A549 (cell line): ENCODE measurements around the gene GRIK4.

Source experiments
- BHLHE40 ChIP-seq: IDR thresholded peaks from 2 replicates; pipeline ENCODE4 v1.6.1; 2012; ENCODE audit warnings: low read depth, low read length, inconsistent platforms
- CBX8 ChIP-seq: fragments of 200-600 bp; sonication (generic); IDR thresholded peaks from 2 replicates; pipeline ENCODE4 v1.6.1; 2016
- CEBPB ChIP-seq, 2 experiments: fragments of >200 bp in 1 of 2; sonication (Bioruptor Twin) in 1 of 2; formaldehyde crosslinking in 1 of 2; IDR thresholded peaks; 2 replicates each; pipeline ENCODE4 v1.6.1; 2012 to 2016
- CHD2 ChIP-seq: fragments of 150-350 bp; IDR thresholded peaks from 2 replicates; pipeline ENCODE4 v1.6.1; 2014; ENCODE audit warnings: low read length; ENCODE audit not compliant: partially characterized antibody
- EHMT2 ChIP-seq: fragments of 200-600 bp; sonication (generic); IDR thresholded peaks from 2 replicates; pipeline ENCODE4 v1.6.1; 2016; ENCODE audit warnings: antibody characterized with exemption, low read depth, mild to moderate bottlenecking, moderate library complexity
- EP300 ChIP-seq, 2 experiments: fragments of >200 bp; sonication (Bioruptor Twin); formaldehyde crosslinking; IDR thresholded peaks; 2 replicates in 1 of 2; 3 replicates in 1 of 2; pipeline ENCODE4 v1.6.1; 2016 to 2017
- JUNB ChIP-seq: fragments of >200 bp; sonication (Bioruptor Twin); formaldehyde crosslinking; IDR thresholded peaks from 2 replicates; pipeline ENCODE4 v1.6.1; 2016
- KDM1A ChIP-seq: fragments of 200-600 bp; sonication (generic); IDR thresholded peaks from 2 replicates; pipeline ENCODE4 v1.6.1; 2016; ENCODE audit warnings: low read depth, mild to moderate bottlenecking
- MAZ ChIP-seq: fragments of 150-350 bp; IDR thresholded peaks from 2 replicates; pipeline ENCODE4 v1.6.1; 2014; ENCODE audit warnings: antibody characterized with exemption, low read depth, low read length, borderline replicate concordance
- MYC ChIP-seq: IDR thresholded peaks from 2 replicates; pipeline ENCODE4 v1.6.1; 2012; ENCODE audit warnings: mild to moderate bottlenecking, inconsistent platforms, low read length, improper control_type of control experiment, borderline replicate concordance
- ZSCAN20 ChIP-seq: fragments of 250-450 bp; sonication (Bioruptor Pico); IDR thresholded peaks from 2 replicates; pipeline ENCODE4 v1.8.0; 2022; ENCODE audit warnings: mild to moderate bottlenecking, moderate library complexity
- TF ChIP-seq, protein P1 (sequence below): fragments of >200 bp; sonication (Bioruptor Twin); formaldehyde crosslinking; IDR thresholded peaks from 3 replicates; pipeline ENCODE4 v1.5.1; 2016
- TF ChIP-seq, protein P2 (sequence below): fragments of 200-600 bp; sonication (generic); IDR thresholded peaks from 2 replicates; pipeline ENCODE4 v1.6.1; 2016; ENCODE audit warnings: antibody characterized with exemption, mild to moderate bottlenecking, moderate library complexity

DNA sequence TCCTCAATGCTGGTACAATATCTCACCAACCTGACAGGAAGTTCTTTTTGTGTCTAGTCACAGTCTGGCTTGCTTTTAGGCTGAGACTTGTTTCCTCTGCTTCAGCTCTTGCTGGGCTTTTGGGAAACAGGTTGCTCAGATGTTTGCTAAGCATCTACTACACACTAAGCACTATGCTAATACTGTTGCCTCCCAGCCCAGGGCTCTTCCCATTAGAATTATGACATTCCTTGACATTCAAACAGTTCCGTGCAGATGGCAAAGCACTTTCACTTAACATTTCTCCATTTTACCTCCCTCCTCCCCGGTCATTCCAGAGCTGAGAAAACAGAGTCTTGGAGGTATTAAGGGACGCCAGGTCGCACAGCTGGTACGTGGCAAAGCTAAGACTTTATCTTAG, 311.6 kb downstream of the GRIK4 start:
- TF ChIP-seq, protein P1, sequence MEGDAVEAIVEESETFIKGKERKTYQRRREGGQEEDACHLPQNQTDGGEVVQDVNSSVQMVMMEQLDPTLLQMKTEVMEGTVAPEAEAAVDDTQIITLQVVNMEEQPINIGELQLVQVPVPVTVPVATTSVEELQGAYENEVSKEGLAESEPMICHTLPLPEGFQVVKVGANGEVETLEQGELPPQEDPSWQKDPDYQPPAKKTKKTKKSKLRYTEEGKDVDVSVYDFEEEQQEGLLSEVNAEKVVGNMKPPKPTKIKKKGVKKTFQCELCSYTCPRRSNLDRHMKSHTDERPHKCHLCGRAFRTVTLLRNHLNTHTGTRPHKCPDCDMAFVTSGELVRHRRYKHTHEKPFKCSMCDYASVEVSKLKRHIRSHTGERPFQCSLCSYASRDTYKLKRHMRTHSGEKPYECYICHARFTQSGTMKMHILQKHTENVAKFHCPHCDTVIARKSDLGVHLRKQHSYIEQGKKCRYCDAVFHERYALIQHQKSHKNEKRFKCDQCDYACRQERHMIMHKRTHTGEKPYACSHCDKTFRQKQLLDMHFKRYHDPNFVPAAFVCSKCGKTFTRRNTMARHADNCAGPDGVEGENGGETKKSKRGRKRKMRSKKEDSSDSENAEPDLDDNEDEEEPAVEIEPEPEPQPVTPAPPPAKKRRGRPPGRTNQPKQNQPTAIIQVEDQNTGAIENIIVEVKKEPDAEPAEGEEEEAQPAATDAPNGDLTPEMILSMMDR = no peak
- no peak for TF ChIP-seq EP300 (IDR thresholded peaks at IDR 0.05)
- TF ChIP-seq CEBPB (IDR thresholded peaks at IDR 0.05) = no peak
- TF ChIP-seq ZSCAN20 (CRISPR knock-in tag) = no peak
- no peak for TF ChIP-seq MAZ
- TF ChIP-seq JUNB = no peak
- no peak for TF ChIP-seq KDM1A
- no peak for TF ChIP-seq CHD2
- TF ChIP-seq, protein P2, sequence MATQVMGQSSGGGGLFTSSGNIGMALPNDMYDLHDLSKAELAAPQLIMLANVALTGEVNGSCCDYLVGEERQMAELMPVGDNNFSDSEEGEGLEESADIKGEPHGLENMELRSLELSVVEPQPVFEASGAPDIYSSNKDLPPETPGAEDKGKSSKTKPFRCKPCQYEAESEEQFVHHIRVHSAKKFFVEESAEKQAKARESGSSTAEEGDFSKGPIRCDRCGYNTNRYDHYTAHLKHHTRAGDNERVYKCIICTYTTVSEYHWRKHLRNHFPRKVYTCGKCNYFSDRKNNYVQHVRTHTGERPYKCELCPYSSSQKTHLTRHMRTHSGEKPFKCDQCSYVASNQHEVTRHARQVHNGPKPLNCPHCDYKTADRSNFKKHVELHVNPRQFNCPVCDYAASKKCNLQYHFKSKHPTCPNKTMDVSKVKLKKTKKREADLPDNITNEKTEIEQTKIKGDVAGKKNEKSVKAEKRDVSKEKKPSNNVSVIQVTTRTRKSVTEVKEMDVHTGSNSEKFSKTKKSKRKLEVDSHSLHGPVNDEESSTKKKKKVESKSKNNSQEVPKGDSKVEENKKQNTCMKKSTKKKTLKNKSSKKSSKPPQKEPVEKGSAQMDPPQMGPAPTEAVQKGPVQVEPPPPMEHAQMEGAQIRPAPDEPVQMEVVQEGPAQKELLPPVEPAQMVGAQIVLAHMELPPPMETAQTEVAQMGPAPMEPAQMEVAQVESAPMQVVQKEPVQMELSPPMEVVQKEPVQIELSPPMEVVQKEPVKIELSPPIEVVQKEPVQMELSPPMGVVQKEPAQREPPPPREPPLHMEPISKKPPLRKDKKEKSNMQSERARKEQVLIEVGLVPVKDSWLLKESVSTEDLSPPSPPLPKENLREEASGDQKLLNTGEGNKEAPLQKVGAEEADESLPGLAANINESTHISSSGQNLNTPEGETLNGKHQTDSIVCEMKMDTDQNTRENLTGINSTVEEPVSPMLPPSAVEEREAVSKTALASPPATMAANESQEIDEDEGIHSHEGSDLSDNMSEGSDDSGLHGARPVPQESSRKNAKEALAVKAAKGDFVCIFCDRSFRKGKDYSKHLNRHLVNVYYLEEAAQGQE = no peak
- TF ChIP-seq CBX8 = no peak
- no peak for TF ChIP-seq BHLHE40
- TF ChIP-seq MYC = no peak
- no peak for TF ChIP-seq EHMT2
